ENCODE data around the gene FBXL17. TPM values are rescaled to one million over a fixed set of nuclear protein-coding genes. Genes with fewer than 3 reads are reported as not detected.

The FBXL17 gene
- total and polyA plus RNA-seq, 2 experiments from 2014 or later, result 1.8 to 13.1 TPM

GRCh38 chr5:108006791-108007190, 375.1 kb downstream of the FBXL17 start:
- no peak overlapping the region for H3K4me3 ChIP-seq
- no peak overlapping the region for H2AFZ ChIP-seq
- H3K4me1 ChIP-seq (ENCODE audit: insufficient read depth), result no peaks in the 10 kb centered on the region
- H3K27me3 ChIP-seq (replicated peaks; ENCODE audit: insufficient read depth), result no peaks in the 10 kb centered on the region
- H3K27ac ChIP-seq, result no peak overlapping the region
- no peak overlapping the region for H3K9ac ChIP-seq
- in situ Hi-C loops (cut with MboI), result no loop called here
- H3K4me2 ChIP-seq (ENCODE audit: unreplicated experiment), result no peak overlapping the region
- no peak for DNase-seq
- no peaks in the 10 kb centered on the region for H3K9me3 ChIP-seq (ENCODE audit: low read depth)
- no peaks in the 10 kb centered on the region for H3K9me2 ChIP-seq (ENCODE audit: insufficient read depth)
- no peaks in the 10 kb centered on the region for H3K79me2 ChIP-seq (ENCODE audit: insufficient read depth)
- H3F3A ChIP-seq (ENCODE audit: insufficient read depth), result no peaks in the 10 kb centered on the region
- 60 to 63% methylated on average over 3 of the region's 3 CpGs for WGBS, 2 experiments (ENCODE audit: low coverage in 1 of 2, low lambda C conversion rate in 2 of 2, missing lambda C conversion rate in 2 of 2)
- no peaks in the 10 kb centered on the region for H4K20me1 ChIP-seq (ENCODE audit: insufficient read depth)
- H3K36me3 ChIP-seq (ENCODE audit: low read depth), result no peaks in the 10 kb centered on the region
- TF ChIP-seq EZH2 (IDR thresholded peaks at IDR 0.05; ENCODE audit: insufficient read depth, poor library complexity, severe bottlenecking) (no peak), EZH2phosphoT487 (IDR thresholded peaks at IDR 0.05; ENCODE audit: insufficient read depth, low read depth) (no peak)

- peak overlapping the region; percentile 54 for H2AFZ ChIP-seq
- no peaks in the 10 kb centered on the region for H3K79me2 ChIP-seq (ENCODE audit: insufficient read depth)
- no peaks in the 10 kb centered on the region for H4K20me1 ChIP-seq (ENCODE audit: insufficient read depth)
- peak; percentile 42 for DNase-seq
- H3F3A ChIP-seq (ENCODE audit: insufficient read depth), result no peaks in the 10 kb centered on the region
- no peaks in the 10 kb centered on the region for H3K4me1 ChIP-seq (ENCODE audit: insufficient read depth)
- no peak for TF ChIP-seq EZH2phosphoT487 (IDR thresholded peaks at IDR 0.05; ENCODE audit: insufficient read depth, low read depth)
- TF ChIP-seq EZH2 (IDR thresholded peaks at IDR 0.05; ENCODE audit: insufficient read depth, poor library complexity, severe bottlenecking), result no peak
- H3K4me2 ChIP-seq (ENCODE audit: unreplicated experiment), result peak overlapping the region; percentile 66
- H3K27ac ChIP-seq, result no peak overlapping the region
- H3K9me3 ChIP-seq (ENCODE audit: low read depth), result no peaks in the 10 kb centered on the region
- no peaks in the 10 kb centered on the region for H3K9me2 ChIP-seq (ENCODE audit: insufficient read depth)
- no peaks in the 10 kb centered on the region for H3K36me3 ChIP-seq (ENCODE audit: low read depth)
- 35 to 39% methylated on average over 1 of the region's 1 CpG for WGBS, 2 experiments (ENCODE audit: low coverage in 1 of 2, low lambda C conversion rate in 2 of 2, missing lambda C conversion rate in 2 of 2)
- peak overlapping the region; percentile 57 for H3K4me3 ChIP-seq
- H3K9ac ChIP-seq, result peak overlapping the region; percentile 29
- in situ Hi-C loops (cut with MboI), result no loop called here
- no peaks in the 10 kb centered on the region for H3K27me3 ChIP-seq (replicated peaks; ENCODE audit: insufficient read depth)
Observed at GRCh38 chr5:108003178-108003577, 378.7 kb downstream of the FBXL17 start.

DNA sequence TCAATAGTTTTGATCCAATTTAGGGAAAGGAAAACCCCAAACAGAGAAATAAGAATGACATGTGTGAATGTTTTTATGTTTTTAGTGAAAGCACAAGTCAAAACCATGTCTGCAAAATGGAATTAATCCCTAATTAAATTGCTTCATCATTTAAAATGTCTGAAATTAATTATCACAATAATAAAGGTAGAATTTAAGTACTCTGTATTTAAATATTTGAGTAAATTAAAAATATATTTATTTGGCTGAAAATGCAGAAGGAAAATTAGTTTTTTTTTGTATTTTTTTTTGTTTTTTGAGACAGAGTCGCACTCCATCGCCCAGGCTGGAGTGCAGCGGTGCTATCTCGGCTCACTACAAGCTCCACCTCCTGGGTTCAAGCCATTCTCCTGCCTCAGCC, 380.7 kb downstream of the FBXL17 start:
- H3F3A ChIP-seq (ENCODE audit: insufficient read depth), result no peaks in the 10 kb centered on the region
- no peaks in the 10 kb centered on the region for H3K27me3 ChIP-seq (replicated peaks; ENCODE audit: insufficient read depth)
- no peaks in the 10 kb centered on the region for H3K36me3 ChIP-seq (ENCODE audit: low read depth)
- no peaks in the 10 kb centered on the region for H3K9me3 ChIP-seq (ENCODE audit: low read depth)
- WGBS, 2 experiments (ENCODE audit: low coverage in 1 of 2, low lambda C conversion rate in 2 of 2, missing lambda C conversion rate in 2 of 2), result 98 to 99% methylated on average over 4 of the region's 4 CpGs
- no peak overlapping the region for H3K4me3 ChIP-seq
- H3K9ac ChIP-seq, result no peak overlapping the region
- H2AFZ ChIP-seq, result no peak overlapping the region
- in situ Hi-C loops (cut with MboI), result no loop called here
- TF ChIP-seq EZH2 (IDR thresholded peaks at IDR 0.05; ENCODE audit: insufficient read depth, poor library complexity, severe bottlenecking) (no peak), EZH2phosphoT487 (IDR thresholded peaks at IDR 0.05; ENCODE audit: insufficient read depth, low read depth) (no peak)
- H3K79me2 ChIP-seq (ENCODE audit: insufficient read depth), result no peaks in the 10 kb centered on the region
- no peaks in the 10 kb centered on the region for H4K20me1 ChIP-seq (ENCODE audit: insufficient read depth)
- no peak overlapping the region for H3K27ac ChIP-seq
- DNase-seq, result no peak
- H3K4me1 ChIP-seq (ENCODE audit: insufficient read depth), result peaks cover 8% of the 10 kb centered on the region; the same call in 1 of the 2 replicates
- H3K9me2 ChIP-seq (ENCODE audit: insufficient read depth), result no peaks in the 10 kb centered on the region
- no peak overlapping the region for H3K4me2 ChIP-seq (ENCODE audit: unreplicated experiment)

GRCh38 chr5:107997338-107997980, 384.4 kb downstream of the FBXL17 start:
- no peak overlapping the region for H2AFZ ChIP-seq
- peaks cover 8% of the 10 kb centered on the region; the same call in 1 of the 2 replicates for H3K4me1 ChIP-seq (ENCODE audit: insufficient read depth)
- H3K36me3 ChIP-seq (ENCODE audit: low read depth), result no peaks in the 10 kb centered on the region
- no peak overlapping the region for H3K4me2 ChIP-seq (ENCODE audit: unreplicated experiment)
- H3K9me3 ChIP-seq (ENCODE audit: low read depth), result no peaks in the 10 kb centered on the region
- in situ Hi-C loops (cut with MboI), result no loop called here
- H3K9ac ChIP-seq, result no peak overlapping the region
- no peak overlapping the region for H3K27ac ChIP-seq
- H3K4me3 ChIP-seq, result no peak overlapping the region
- H3K79me2 ChIP-seq (ENCODE audit: insufficient read depth), result no peaks in the 10 kb centered on the region
- 49 to 56% methylated on average over 4 of the region's 4 CpGs for WGBS, 2 experiments (ENCODE audit: low coverage in 1 of 2, low lambda C conversion rate in 2 of 2, missing lambda C conversion rate in 2 of 2)
- no peaks in the 10 kb centered on the region for H3K27me3 ChIP-seq (replicated peaks; ENCODE audit: insufficient read depth)
- H3K9me2 ChIP-seq (ENCODE audit: insufficient read depth), result no peaks in the 10 kb centered on the region
- H3F3A ChIP-seq (ENCODE audit: insufficient read depth), result no peaks in the 10 kb centered on the region
- peak; percentile 23 for DNase-seq
- H4K20me1 ChIP-seq (ENCODE audit: insufficient read depth), result no peaks in the 10 kb centered on the region
- no peak for TF ChIP-seq EZH2 (IDR thresholded peaks at IDR 0.05; ENCODE audit: insufficient read depth, poor library complexity, severe bottlenecking)
- TF ChIP-seq EZH2phosphoT487 (IDR thresholded peaks at IDR 0.05; ENCODE audit: insufficient read depth, low read depth), result no peak

All from GM23248 (cell line).